HepG2 (cell line): ENCODE results near the gene IL17D. TPM values are rescaled to one million over a fixed set of nuclear protein-coding genes. Genes with fewer than 3 reads are reported as not detected.

ENCODE experiments used
- ATAC-seq: fragments of 200-7000 bp; cut with Tn5 transposase; 3 replicates; pipeline ENCODE4 v1.9.1; 2020; ENCODE audit warnings: mild to moderate bottlenecking, moderate library complexity
- BruUV-seq: library from RNA; stranded (reverse); fragments of 400-500 nt; replicated peaks from 2 replicates; lab custom pipeline; 2021; lab: Mats Ljungman, UMichigan
- CTCF ChIA-PET: fragments of 300-600 bp; formaldehyde crosslinking; extraction: SDS; loops from one replicate; lab custom pipeline; 2021; ENCODE audit warnings: low total read pairs, inconsistent platforms, low intra/inter-chr PET ratio; lab: Yijun Ruan, JAX
- POLR2A ChIA-PET: fragments of 350-600 bp; sonication (Branson Sonifier 250); formaldehyde crosslinking; loops from one replicate; lab custom pipeline; 2020; ENCODE audit warnings: antibody characterized with exemption, inconsistent platforms; lab: Yijun Ruan, JAX
- DNase-seq: peaks from one replicate; pipeline ENCODE4 v3.0.0-alpha.2; 2015; ENCODE audit warnings: low spot score
- FAIRE-seq: peaks from 3 replicates; lab custom pipeline; 2011; peaks lifted over from hg19 to GRCh38; lab: Jason Lieb, UNC
- H2AFZ ChIP-seq: one replicate; pipeline ENCODE4 v1.6.1; 2011; ENCODE audit warnings: low read length, inconsistent platforms
- H3K27ac ChIP-seq: fragments of 300-600 bp; 3 replicates; pipeline ENCODE4 v1.8.0; 2011; ENCODE audit warnings: mixed run types, mild to moderate bottlenecking, mixed read lengths, low read length, inconsistent platforms; ENCODE audit not compliant: insufficient read depth; ENCODE audit errors: extremely low read length
- H3K27me3 ChIP-seq, 2 experiments: fragments of 200-600 bp in 1 of 2; 2 replicates in 1 of 2; 3 replicates in 1 of 2; pipeline versions ENCODE4 v1.6.0 to v1.8.0; 2011; ENCODE audit warnings: low read length in 2 of 2, mild to moderate bottlenecking in 2 of 2, moderate library complexity in 2 of 2, inconsistent platforms in 1 of 2; ENCODE audit not compliant: insufficient read depth in 2 of 2, control insufficient read depth in 1 of 2
- H3K36me3 ChIP-seq, 2 experiments: fragments of 200-600 bp in 1 of 2; replicated peaks in 1 of 2; 2 replicates in 1 of 2; 3 replicates in 1 of 2; pipeline versions ENCODE4 v1.5.1 to v1.8.0; 2011; ENCODE audit warnings: low read length in 2 of 2, inconsistent platforms in 1 of 2; ENCODE audit not compliant: insufficient read depth in 2 of 2, control insufficient read depth in 1 of 2
- H3K4me1 ChIP-seq: 2 replicates; pipeline ENCODE4 v1.5.1; 2012; ENCODE audit warnings: low read length, inconsistent platforms; ENCODE audit not compliant: insufficient read depth
- H3K4me2 ChIP-seq: 2 replicates; pipeline ENCODE4 v1.6.0; 2011; ENCODE audit warnings: low read depth, low read length, inconsistent platforms
- H3K4me3 ChIP-seq, 3 experiments: fragments of 200-600 bp in 1 of 3; sonication (generic), shearing (Covaris generic) in 1 of 3; replicated peaks in 1 of 3; 2 replicates each; pipeline ENCODE4 v1.5.1; 2011 to 2016; ENCODE audit warnings: low read length in 3 of 3, inconsistent platforms in 2 of 3, low read depth in 2 of 3, mild to moderate bottlenecking in 2 of 3, control low read depth in 1 of 3, mixed read lengths in 1 of 3; ENCODE audit not compliant: insufficient read depth in 1 of 3
- H3K79me2 ChIP-seq: one replicate; pipeline ENCODE4 v1.6.1; 2011; ENCODE audit warnings: low read length, inconsistent platforms; ENCODE audit not compliant: insufficient read depth
- H3K9ac ChIP-seq: 2 replicates; pipeline ENCODE4 v1.6.0; 2011; ENCODE audit warnings: mild to moderate bottlenecking, low read depth, low read length, inconsistent platforms; ENCODE audit not compliant: insufficient read depth
- H3K9me3 ChIP-seq: 2 replicates; pipeline ENCODE4 v1.5.1; 2012; ENCODE audit warnings: mild to moderate bottlenecking, low read length
- H4K20me1 ChIP-seq: 2 replicates; pipeline ENCODE4 v1.6.0; 2011; ENCODE audit warnings: inconsistent platforms, mild to moderate bottlenecking, low read length, moderate library complexity; ENCODE audit not compliant: insufficient read depth
- CBX1 ChIP-seq: IDR thresholded peaks from one replicate; pipeline ENCODE4 v1.6.1; 2016; ENCODE audit warnings: antibody characterized with exemption, low read depth
- NCOA1 ChIP-seq: sonication (generic); formaldehyde crosslinking; IDR thresholded peaks from 2 replicates; pipeline ENCODE4 v1.9.0; 2021; ENCODE audit warnings: missing genetic modification reagents
- RAD21 ChIP-seq: fragments of 450-650 bp; formaldehyde crosslinking; IDR thresholded peaks from 2 replicates; pipeline ENCODE4 v1.5.0; 2020; ENCODE audit warnings: mild to moderate bottlenecking
- RARA ChIP-seq: IDR thresholded peaks from 2 replicates; pipeline ENCODE4 v1.6.1; 2016; ENCODE audit warnings: missing genetic modification reagents, missing compliant biosample characterization
- SALL2 ChIP-seq: sonication (generic); formaldehyde crosslinking; IDR thresholded peaks from 2 replicates; pipeline ENCODE4 v1.8.1; 2023; ENCODE audit warnings: mild to moderate bottlenecking, missing genetic modification reagents, inconsistent platforms
- TOPORS ChIP-seq: sonication (generic); formaldehyde crosslinking; IDR thresholded peaks from 2 replicates; pipeline ENCODE4 v1.8.0; 2023; ENCODE audit warnings: mild to moderate bottlenecking, missing genetic modification reagents
- ZBTB49 ChIP-seq: sonication (generic); formaldehyde crosslinking; IDR thresholded peaks from 2 replicates; pipeline ENCODE4 v1.4.0; 2020; ENCODE audit warnings: missing genetic modification reagents, borderline replicate concordance
- ZHX1 ChIP-seq: sonication (generic); formaldehyde crosslinking; IDR thresholded peaks from 2 replicates; pipeline ENCODE4 v1.8.1; 2022; ENCODE audit warnings: low read depth, mild to moderate bottlenecking, missing genetic modification reagents
- ZIK1 ChIP-seq: sonication (generic); formaldehyde crosslinking; IDR thresholded peaks from 2 replicates; pipeline ENCODE4 v1.5.0; 2020; ENCODE audit warnings: mild to moderate bottlenecking, low read depth, missing genetic modification reagents, borderline replicate concordance
- ZMYM3 ChIP-seq: sonication (generic); formaldehyde crosslinking; IDR thresholded peaks from 2 replicates; pipeline ENCODE4 v1.5.1; 2020; ENCODE audit warnings: mild to moderate bottlenecking, missing genetic modification reagents
- ZNF234 ChIP-seq: sonication (generic); formaldehyde crosslinking; conservative IDR thresholded peaks from 2 replicates; pipeline ENCODE4 v1.5.1; 2020; ENCODE audit warnings: mild to moderate bottlenecking, missing genetic modification reagents
- ZNF256 ChIP-seq: sonication (generic); formaldehyde crosslinking; conservative IDR thresholded peaks from 2 replicates; pipeline ENCODE4 v1.4.0; 2020; ENCODE audit warnings: missing genetic modification reagents
- ZNF350 ChIP-seq: sonication (generic); formaldehyde crosslinking; IDR thresholded peaks from 2 replicates; pipeline ENCODE4 v1.4.0; 2020; ENCODE audit warnings: mild to moderate bottlenecking, low read depth, missing genetic modification reagents, borderline replicate concordance
- ZNF563 ChIP-seq: sonication (generic); formaldehyde crosslinking; IDR thresholded peaks from 2 replicates; pipeline ENCODE4 v1.8.0; 2022; ENCODE audit warnings: mild to moderate bottlenecking, moderate library complexity, missing genetic modification reagents
- ZNF564 ChIP-seq: sonication (generic); formaldehyde crosslinking; IDR thresholded peaks from 2 replicates; pipeline ENCODE4 v1.8.1; 2023; ENCODE audit warnings: mild to moderate bottlenecking, missing genetic modification reagents
- ZNF569 ChIP-seq: sonication (generic); formaldehyde crosslinking; IDR thresholded peaks from 2 replicates; pipeline ENCODE4 v1.5.0; 2020; ENCODE audit warnings: mild to moderate bottlenecking, missing genetic modification reagents, moderate library complexity, borderline replicate concordance
- ZSCAN20 ChIP-seq: sonication (generic); formaldehyde crosslinking; IDR thresholded peaks from 2 replicates; pipeline ENCODE4 v1.4.0; 2020; ENCODE audit warnings: missing genetic modification reagents, mild to moderate bottlenecking, borderline replicate concordance
- ZSCAN21 ChIP-seq: sonication (generic); formaldehyde crosslinking; IDR thresholded peaks from 2 replicates; pipeline ENCODE4 v1.8.0; 2022; ENCODE audit warnings: mild to moderate bottlenecking, missing genetic modification reagents, moderate library complexity, borderline replicate concordance
- WGBS: methylation state at CpG from one replicate; pipeline ENCODE4 v1.1.6; 2017; ENCODE audit warnings: low lambda C conversion rate; 5-methylcytosine and 5-hydroxymethylcytosine counted together
- in situ Hi-C: cut with HindIII; loops from 2 replicates; pipeline ENCODE4 v1.10.0; 2017; ENCODE audit warnings: low pct_unique_long_range_greater_than_20kb; ENCODE audit not compliant: extremely low pct_ligation_motif_present
- intact Hi-C: fragments of 100-400 bp; cut with micrococcal nuclease; formaldehyde crosslinking; loops from one replicate; pipeline ENCODE4 v1.10.0; 2022; ENCODE audit not compliant: unreplicated experiment
- polyA plus RNA-seq, 8 experiments: library from polyadenylated mRNA; depleted of rRNA in 3 of 8; stranded (reverse) in 7 of 8; unstranded in 1 of 8; fragments of >200 nt; fragmentation: Illumina TruSeq in 4 of 8; extraction: Trizol in 4 of 8; gene quantifications; 2 replicates each; pipeline versions ENCODE4 v1.2.1 to v1.2.3, GENCODE V29; 2011 to 2016; ENCODE audit warnings: low read depth in 4 of 8, missing spikeins in 1 of 8, mixed read lengths in 1 of 8; ENCODE audit not compliant: insufficient read depth in 1 of 8
- total RNA-seq, 5 experiments: library from RNA; depleted of rRNA; stranded (reverse); fragments of >200 nt; fragmentation: Illumina TruSeq; extraction: Trizol; gene quantifications; 2 replicates each; pipeline ENCODE4 v1.2.3, GENCODE V29; 2016; ENCODE audit warnings: low read depth in 1 of 5

Gene IL17D
- total and polyA plus RNA-seq, 2 of the 13 experiments (the other 11 are each of a cell fraction or from before 2014, with no cell fraction given), result 1.1 to 2.2 TPM

DNA sequence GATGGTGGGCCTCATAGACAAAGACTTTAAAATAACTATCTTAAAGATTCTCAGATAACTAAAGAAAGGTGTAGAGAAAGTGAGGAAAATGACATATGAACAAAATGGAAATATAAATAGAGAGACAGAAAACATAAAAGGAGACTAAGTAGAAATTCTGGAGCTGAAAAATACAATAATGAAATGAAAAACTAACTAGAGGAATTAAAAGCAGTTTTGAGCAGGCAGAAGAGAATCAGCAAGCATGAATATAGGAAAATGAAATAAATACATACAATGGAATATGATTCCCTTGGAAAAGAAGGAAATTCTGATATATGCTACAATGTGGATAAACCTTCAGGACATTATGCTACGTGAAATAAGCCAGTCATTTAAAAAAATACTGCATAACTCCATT is 66.3 kb downstream of the IL17D start:
- no peaks in the 10 kb centered on the region for H3K36me3 ChIP-seq
- peaks cover 14% of the 10 kb centered on the region for H3K79me2 ChIP-seq
- BruUV-seq, result no TSS peak
- ATAC-seq, result no peak
- 94% methylated on average over 1 of the region's 1 CpG for WGBS
- intact Hi-C loops, result loop anchor here (5.0 kb wide), 1 partner anchor 273 kb away; no protein-coding TSS in a partner anchor
- in situ Hi-C loops, result no loop called here
- no peak for DNase-seq
- ChIA-PET CTCF (no interaction called here), POLR2A (no interaction called here)
- H3K9me3 ChIP-seq, result no peaks in the 10 kb centered on the region; the same call in 1 of the 2 replicates
- H3K4me3 ChIP-seq, result no peak overlapping the region
- no peaks in the 10 kb centered on the region for H4K20me1 ChIP-seq
- H3K27ac ChIP-seq, result no peak overlapping the region
- no peak for TF ChIP-seq NCOA1 (CRISPR knock-in tag)
- TF ChIP-seq ZIK1 (CRISPR knock-in tag), result no peak
- TF ChIP-seq ZNF564 (CRISPR knock-in tag), result no peak
- TF ChIP-seq CBX1, result no peak
- TF ChIP-seq SALL2 (CRISPR knock-in tag), result no peak
- no peak for TF ChIP-seq TOPORS (CRISPR knock-in tag)
- no peak for TF ChIP-seq RAD21
- TF ChIP-seq ZBTB49 (CRISPR knock-in tag), result no peak
- TF ChIP-seq ZNF563 (CRISPR knock-in tag), result no peak
- TF ChIP-seq ZNF256 (CRISPR knock-in tag), result no peak
- no peak for TF ChIP-seq ZSCAN20 (CRISPR knock-in tag)
- no peak for TF ChIP-seq ZNF350 (CRISPR knock-in tag)
- no peak for TF ChIP-seq ZNF234 (CRISPR knock-in tag)
- TF ChIP-seq ZSCAN21, result no peak
- TF ChIP-seq RARA (CRISPR knock-in tag), result no peak
- no peak for TF ChIP-seq ZHX1
- no peak for TF ChIP-seq ZMYM3 (CRISPR knock-in tag)
- no peak for TF ChIP-seq ZNF569 (CRISPR knock-in tag)
- H3K9ac ChIP-seq, result no peak overlapping the region
- H3K4me1 ChIP-seq, result peaks cover 41% of the 10 kb centered on the region
- FAIRE-seq, result no peak
- H2AFZ ChIP-seq, result no peak overlapping the region
- H3K27me3 ChIP-seq, result no peaks in the 10 kb centered on the region
- H3K4me2 ChIP-seq, result no peak overlapping the region
